HG02852 (cell line): ENCODE data around the gene PITPNM3.

ENCODE experiments used
- ATAC-seq: cut with Tn5 transposase; IDR thresholded peaks from one replicate; pipeline ENCODE4 v1.9.1; 2021; ENCODE audit warnings: mild to moderate bottlenecking, moderate library complexity; ENCODE audit not compliant: unreplicated experiment

The PITPNM3 gene

DNA sequence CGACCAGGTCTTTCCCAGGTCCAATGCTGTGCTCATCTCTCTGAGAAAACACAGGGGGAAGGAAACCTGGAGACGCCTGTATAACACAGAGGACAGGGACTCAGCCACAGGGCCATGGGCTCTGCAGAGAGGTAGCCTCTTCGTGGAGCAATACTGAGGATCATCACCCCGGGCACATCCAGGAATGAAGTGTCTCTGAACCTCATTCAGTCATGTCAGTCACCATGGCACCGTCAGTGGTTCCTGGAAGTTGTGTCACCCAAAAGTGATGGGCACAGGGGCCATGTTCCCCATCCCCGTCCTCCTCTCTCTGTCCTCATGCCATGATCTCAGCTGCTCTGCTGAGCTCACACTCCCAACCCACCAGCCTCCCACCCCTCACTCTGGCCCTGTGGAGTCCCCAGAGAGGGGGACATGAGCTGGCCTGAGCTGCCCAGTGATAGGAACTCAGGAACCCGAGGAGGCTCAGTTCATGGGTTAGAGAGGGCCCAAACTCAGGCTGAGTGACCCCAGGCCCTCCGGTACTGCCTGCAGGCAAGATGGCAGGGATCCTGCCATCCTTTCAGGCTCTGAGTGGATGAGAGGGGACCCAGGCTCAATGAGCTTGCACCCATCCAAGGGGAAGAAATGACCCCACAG, 53.4 kb downstream of the PITPNM3 start:
- ATAC-seq: no peak

DNA sequence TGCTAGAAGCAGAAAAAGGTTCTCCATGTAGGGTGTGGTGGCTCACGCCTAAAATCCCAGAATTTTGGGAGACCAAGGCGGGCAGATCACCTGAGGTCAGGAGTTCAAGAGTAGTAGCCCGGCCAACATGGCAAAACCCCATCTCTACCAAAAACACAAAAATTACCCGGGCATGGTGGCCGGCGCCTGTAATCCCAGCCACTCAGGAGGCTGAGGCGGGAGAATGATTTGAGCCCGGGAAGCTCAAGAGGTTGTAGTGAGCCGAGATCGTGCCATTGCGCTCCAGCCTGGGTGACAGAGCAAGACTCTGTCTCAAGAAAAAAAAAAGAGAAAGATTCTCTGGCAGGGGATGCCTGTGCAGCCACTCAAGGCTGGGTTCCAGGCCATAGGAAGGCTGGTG, 54.2 kb downstream of the PITPNM3 start:
- no peak for ATAC-seq

DNA sequence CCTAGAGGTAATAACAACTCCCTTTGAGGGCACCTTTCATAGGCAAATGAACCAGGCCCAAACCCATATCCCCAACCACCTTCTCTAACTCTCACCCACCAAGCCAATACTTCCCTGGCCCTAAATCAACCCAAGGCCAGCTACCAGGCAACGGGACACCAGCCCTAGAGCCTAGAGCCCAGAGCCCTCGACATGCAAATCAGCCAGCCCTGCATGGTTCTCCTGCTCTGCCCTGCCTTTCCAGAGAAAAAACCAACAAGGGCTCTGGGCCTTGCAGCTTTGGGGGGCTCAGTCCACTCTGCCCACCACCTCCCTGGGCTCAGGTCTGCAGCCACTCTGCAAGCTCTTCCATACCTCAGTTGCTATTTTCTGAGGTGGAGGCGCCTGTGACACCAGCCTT, 55.0 kb downstream of the PITPNM3 start:
- ATAC-seq: no peak

DNA sequence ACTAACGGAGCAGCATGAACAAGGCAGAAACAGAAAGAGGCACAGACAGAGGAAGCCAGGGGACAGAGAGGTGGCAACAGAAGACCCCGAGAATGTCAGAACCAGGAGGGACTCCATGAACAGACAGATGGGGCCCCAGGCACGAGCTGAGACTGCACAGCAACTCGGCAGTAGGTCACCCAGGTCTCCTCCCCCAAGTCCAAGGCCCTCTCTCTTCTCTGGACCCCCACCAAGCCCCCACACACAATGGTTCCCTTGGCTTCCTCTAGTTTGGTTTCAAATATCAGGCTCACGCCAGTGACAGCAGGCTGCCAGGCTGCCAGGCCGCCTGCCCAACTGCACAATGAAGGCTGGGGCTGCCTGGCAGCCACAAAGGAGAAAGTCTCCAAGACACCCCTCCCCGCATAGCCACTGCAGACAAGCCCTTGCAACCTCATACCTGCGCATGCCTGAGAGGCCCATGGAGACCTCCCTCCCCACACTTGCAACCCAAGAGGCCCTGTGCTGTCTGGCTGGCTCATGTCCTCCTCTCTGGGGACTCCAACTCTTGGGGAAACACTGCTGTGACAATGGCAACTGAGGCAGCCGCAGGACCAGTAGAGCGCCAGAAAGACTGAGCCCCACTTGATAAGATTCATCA, 57.3 kb downstream of the PITPNM3 start:
- ATAC-seq: no peak

DNA sequence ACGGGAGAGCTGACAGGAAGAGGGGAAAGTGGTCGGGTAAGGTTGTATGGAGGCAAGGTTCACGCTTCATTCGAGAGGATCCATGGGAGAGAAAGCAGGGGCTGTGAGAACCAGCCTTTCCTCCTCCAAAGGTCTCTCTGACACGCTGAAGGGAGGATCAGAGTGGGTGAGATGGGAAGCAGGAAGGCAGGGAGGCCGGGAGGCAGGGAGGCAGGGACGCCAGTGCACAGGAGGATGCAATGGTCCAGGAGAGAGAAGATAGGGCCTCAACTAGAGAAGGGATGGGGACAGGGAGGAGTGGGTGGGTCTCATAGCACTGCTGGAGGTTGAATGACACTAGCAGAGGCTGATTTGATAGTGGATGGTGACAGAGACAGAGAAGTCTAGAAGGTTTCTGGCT, 58.0 kb downstream of the PITPNM3 start:
- no peak for ATAC-seq

DNA sequence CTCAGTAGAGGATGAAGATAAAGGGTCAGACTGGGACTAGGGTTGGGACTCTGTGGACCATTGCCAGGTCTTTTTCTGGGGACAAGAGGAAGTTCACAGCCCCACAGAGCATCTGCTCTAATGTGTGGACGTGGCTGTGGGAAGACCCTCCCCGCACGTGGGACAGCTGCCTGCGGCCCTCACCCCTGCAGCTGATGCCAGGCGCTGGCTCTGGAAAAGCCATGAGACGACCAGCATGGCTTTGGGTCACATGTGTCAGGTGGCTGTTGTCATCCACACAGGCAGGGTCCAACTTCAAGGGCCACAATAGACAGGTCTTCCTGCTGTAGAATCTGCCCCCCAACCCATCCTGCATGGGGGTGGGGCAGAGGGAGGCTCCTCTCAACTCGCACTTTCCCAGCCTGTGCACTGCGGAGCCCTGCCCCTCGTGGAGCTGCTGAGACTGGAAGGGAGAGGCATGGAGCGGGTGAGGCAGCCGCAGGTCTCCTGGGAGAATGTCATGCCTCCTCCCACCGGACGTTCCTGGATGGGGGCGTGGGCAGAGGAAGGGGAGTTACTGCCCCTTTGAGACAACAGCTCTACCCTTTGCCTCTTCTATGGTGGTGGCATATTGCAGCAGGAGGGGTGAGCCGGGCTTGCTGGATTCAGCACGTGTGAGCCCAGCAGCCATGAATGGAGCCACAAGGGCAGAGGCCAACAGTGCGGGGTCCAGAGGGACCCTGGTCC, 58.7 kb downstream of the PITPNM3 start:
- no peak for ATAC-seq

DNA sequence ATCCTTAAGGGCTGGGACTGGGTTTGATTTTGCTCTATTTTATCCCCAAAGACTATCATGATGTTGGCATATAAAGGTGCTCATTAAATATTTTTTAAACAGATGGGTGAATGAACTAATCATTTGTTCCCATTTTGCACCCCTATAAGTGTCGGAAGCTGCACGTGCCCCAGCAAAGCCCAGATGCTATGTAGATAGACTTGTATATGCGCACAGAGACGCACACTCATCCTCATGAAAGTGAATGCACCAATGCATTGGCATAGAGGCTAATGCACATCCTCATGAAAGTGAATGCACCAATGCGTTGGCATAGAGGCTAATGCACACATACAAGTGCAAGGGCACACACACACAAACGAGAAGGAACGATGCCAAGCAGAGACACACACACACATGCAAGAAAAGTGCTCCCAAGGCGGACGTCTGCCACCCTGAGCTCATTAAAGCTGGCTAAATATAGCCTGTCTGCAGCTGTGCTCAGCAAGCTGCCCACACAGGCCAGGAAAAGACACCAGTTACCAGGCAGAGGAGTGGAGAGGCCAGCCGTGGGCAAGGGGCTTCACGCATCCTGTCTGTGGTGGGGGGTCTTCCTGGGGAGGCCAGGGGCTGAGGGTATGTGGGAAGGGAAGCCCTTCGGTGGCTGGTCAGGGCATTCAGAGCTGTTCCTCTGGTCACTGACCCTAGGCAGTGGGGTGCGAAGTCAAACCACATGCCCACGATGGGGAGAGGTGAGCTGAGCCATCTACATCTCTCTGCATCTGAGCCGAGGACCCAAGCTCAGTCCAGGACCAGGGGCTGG, 59.5 kb downstream of the PITPNM3 start:
- ATAC-seq: no peak

DNA sequence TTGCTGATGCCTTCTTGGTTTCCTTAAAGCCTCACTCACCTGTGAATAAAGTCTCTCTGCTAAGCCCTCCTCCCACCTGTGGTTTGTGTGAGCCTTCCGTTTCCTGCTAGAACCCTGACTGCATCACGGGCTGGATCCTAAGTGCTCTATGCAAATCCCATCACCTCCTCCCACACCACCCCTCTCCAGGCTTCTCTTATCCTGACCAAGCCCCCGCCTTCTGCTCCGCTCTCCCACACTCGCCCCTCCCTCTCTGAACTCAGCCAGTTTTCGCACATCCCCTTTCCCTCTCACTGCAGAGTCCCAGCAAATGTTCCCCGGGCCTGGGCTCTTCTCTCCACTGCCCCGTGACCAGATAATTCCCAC, 60.3 kb downstream of the PITPNM3 start:
- ATAC-seq: no peak

DNA sequence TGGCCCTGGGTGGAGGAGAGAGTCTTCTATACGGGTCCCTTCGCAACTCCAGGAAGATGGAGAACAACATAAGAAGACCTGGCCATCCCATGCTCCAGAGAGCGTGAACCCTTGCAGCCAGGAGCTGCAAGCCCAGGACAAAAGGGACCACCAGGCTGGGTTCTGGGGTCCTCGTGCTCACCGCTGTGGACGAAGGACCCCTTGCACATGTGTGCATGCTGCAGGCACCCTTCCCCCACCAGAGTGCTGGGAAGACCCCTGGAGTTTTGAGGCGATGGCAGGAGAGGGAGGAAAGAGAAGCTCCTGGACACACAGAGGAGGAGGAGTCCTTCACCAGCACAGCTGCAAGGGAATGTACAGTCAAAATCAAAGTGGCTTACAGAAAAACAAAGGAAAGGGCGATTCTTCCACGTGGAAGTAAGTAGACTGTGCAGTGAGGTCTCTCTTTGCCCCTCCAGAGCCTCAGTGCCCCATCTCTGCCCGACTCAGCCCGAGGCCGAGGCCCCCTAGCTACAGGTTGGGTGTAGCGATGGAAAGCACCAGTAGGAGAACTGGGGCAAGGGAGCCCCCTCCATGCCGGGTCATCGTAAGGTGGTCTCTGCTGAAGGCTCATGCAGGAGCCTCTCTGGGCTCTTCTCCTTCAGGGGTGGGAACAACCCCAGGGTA, 60.8 kb downstream of the PITPNM3 start:
- no peak for ATAC-seq

DNA sequence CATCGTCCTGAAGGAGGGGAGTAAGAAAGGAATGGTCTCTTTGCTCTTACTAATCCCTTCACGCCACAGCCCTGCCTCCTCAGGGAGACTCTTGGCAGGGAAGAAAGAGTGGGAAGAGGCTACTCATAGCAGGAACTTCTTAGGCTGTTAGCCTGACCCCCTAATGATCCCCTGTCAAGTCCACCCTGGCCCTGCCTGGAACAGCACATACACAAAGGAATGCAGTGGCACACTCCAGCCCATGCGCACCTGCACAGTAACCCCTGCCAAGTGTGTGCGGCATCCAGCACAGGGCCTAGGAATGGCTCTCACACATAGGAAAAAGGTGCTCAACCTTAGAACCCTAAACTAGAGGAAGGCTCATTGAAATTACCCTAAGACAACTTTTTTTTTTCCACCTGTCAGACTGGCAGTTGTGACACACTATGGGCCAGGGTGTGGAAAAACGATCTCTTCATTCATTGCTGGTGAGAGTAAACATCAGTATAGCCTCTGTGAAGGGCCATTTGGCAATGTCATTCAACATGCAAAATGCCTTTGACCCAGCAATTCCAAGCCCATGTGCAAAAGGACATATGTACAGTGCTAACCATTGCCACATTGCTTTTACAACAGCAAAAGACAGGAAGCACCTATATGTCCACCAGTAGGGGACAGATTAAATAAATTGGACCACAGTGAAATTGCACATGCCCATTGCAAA, 62.0 kb downstream of the PITPNM3 start:
- ATAC-seq: no peak

DNA sequence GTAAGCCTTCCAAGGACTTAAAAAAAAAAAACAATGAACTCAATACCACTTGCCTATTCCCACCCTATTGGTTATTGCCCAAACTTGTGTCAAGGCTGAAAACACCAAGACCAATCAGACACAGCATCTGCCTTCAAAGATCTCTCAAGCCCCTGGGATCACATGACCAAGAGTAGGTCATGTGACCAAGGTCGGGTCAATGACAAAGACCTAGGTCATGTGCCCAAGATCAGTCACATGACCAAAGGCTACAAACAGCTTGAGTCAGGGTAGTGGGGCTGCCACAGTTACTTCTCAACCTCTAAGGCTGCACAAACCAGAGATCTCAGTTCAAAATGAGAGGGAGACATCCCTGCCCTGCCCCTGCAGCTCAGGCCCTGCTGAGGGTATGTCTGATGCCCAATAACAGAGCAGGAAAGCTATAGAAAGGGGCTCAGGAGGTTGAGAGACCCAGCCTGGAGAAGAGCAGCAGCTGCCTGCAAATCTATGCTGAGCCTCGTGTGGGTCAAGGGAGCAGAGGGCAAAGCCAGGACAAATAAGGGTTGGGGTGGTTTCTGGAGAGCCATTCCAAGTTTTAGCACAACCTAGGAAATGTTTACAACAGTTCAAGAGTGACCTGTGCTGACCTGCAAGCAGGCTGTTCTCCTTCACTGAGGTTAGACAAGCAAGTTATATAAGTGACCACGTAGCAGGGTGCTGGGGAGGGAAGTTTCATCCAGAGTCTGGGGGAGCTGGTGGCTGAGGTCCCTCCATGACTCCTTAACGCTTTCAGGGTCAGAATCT, 63.3 kb downstream of the PITPNM3 start:
- ATAC-seq: no peak

DNA sequence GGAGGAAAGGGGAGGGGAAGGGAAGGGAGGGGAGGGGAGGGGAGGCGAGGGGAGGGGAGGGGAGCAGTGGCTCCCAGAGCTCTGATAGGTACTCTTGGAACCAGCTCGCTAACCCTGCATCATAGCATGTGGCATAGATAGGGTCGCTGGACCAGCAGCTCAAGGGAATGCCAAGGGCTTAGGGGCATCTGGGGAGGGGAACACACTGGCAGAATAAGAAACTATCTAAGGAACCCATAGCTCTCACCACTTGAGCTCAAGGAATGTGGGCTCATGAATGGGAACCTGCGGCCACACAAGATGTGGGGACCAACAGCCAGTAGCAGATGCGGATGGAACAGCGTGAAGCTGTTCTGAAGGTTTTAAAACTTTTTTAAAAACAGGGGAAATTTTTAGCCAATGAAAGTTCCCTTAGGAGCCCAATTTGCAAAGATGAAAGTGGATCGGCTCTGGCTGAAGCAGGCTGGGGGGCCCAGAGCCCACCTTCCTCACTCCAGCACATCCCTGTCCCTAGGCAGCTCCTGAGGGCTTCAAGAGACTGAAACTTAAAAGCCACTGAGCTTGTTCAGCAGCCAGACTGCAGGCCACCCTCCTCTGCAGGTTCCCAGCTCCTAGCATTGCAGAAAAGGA, 65.2 kb downstream of the PITPNM3 start:
- ATAC-seq: no peak

DNA sequence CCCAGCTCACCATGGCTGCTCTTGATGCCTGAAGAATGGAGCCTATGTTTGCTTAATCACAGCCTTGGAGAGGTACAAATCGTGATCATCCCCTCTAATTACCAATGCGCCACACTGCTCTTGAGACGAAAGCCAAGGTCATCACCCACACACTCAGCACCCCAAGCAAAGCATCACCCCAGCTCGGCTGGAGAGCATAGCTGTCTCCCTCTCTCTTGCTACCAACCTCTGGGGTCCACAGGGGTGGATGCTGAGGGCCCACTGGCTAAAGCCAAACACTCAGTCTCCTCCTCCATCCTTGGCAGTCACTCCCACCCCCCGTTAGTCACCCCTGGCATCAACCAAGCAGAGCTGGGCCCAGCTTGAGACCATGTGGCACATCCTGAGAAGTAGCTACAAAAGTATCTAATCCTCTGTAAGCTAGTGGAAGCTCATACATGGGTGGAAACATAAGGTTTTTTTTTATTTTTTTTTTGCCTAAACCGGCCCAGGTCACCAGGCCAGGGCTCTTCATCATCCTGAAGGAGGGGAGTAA, 67.3 kb downstream of the PITPNM3 start:
- no peak for ATAC-seq

DNA sequence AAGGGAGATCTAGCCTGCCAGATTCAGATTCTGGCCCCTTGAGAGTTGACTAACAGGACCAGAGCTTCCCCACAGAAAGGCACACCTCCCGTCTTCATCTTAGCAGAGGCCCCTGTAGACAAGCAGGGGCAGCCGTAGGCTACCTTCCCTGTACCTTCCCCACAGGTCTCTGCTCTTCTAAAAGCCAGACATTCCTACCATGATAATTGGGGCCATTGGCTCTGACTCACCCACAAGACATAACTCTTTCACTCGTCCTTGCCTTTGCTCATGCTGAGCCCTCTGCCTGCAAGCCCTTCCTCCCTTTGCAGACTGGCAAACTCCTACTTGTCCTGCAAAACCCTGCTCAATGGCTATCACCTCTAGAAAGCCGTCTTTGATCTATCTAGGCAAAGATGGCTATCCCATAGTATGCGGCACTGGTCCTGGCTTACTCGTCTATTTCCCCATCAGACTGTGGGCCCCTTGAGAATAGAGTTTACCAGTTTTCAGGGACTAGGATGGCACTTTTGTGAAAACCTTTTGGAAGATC, 68.3 kb downstream of the PITPNM3 start:
- no peak for ATAC-seq

DNA sequence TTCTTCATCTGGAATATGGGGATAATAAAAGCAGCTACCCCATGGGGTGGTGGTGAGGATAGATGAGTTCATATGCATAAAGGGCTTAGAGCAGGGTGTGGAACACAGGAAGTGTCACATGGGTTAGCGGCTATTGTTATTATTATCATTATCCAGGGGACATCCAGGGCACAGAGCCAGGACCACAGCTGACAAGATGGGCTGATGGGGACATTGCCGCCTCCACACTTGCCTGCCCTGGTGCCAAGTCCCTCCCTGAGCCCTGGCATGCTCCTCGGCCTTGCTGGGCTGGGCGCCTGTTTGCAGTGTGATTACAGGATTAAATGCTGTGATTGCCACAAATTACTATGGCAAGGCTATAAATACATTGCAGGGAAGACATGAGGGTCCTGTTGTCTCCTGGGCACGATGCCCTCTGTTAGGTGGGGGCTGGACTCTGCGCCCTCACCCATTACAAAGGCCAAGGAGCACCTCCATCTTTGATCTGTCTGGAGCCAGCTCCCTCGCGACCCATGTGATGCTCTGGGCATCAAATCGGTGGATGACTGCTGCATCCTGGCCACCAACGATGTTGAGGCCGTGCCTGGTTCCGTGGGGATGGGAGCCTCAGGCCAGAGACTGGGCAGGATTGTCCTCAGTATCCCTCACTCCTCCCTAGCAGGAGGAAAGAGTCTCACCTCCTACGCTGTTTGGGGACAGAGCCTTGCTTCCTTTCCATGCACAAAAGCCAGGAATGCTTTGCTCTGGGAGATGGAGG, 68.9 kb downstream of the PITPNM3 start:
- no peak for ATAC-seq

DNA sequence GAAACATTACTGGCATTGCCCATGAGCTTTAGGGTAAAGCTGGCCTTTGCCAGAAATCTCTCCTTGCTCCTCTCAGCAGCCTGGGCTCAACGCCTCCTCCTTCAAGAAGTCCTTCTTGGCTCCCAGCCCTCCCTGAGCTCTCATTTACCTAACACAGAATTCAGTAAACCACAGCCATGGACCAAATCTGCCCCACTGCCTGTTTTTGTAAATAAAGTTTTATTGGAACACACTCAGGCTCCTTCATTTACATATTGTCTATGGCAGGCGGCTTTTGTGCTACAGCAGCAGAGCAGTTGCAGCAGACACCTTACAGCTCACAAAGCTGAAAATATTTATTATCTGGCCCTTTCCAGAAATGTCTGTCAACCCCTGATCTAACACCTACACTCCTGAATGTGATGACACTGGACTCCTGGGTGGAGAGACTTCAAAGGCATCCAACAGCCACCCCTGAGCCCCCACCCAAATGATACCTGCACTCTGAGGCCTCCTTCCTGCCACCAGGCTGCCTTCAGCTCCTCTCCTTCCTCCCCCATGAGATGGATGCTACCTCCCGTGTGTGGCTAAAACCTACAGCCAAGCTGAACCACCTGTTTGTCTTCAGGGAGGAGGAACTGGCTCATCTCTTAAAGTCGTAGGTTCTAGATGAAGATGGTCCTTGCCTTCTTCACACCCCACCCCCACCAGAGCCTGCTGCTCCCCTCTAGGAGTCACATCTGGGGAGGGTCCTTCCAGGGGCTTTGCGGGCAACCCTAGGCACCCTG, 70.5 kb downstream of the PITPNM3 start:
- no peak for ATAC-seq

DNA sequence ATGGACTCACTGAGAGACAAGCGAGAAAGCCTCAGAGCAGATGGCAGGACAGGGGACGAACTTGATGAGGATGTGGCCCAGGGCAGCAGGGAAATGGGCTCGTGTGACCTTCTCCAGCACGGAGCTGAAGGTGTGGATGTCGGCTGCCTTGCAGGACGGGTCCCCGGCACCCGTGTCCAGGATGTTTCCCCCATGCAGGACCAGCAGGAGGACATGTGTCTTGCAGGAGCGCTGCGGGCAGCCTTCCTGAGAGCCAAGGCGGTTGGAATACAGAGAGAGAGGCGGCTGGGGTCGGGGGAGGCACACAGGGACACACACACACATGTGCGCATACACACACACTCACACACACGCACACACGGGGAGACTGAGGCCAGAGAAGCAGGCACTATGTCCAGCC, 72.8 kb downstream of the PITPNM3 start:
- no peak for ATAC-seq
